Pancreas (tissue), 10 donors: Measurements from ENCODE around the gene ITPR1. TPM values are rescaled to one million over a fixed set of nuclear protein-coding genes. Genes with fewer than 3 reads are reported as not detected.

Source experiments
- ATAC-seq, 4 donors: fragments of 200-7000 bp; cut with Tn5 transposase; one replicate each; pipeline versions ENCODE4 v1.8.0 to v1.9.1; 2020; ENCODE audit warnings: mild to moderate bottlenecking in 4 of 4, moderate library complexity in 4 of 4
- DNase-seq, 6 donors: peaks; one replicate each; pipeline ENCODE4 v3.0.0-alpha.2; 2020
- FAIRE-seq: peaks from 2 replicates; lab custom pipeline; 2012; peaks lifted over from hg19 to GRCh38; lab: Jason Lieb, UNC
- H3K27ac ChIP-seq, 4 donors: fragments of 200-600 bp; sonication (generic); 1 replicate in 3 of 4; 2 replicates in 1 of 4; pipeline versions ENCODE4 v1.5.0 to v1.8.0; 2020
- H3K27me3 ChIP-seq, 4 donors: fragments of 200-600 bp; one replicate each; pipeline ENCODE4 v1.8.0; 2021
- H3K36me3 ChIP-seq, 3 donors: fragments of 200-600 bp; sonication (generic) in 1 of 3; one replicate each; pipeline versions ENCODE4 v1.5.0 to v1.8.0; 2020 to 2021
- H3K4me1 ChIP-seq, 3 donors: fragments of 200-600 bp; one replicate each; pipeline ENCODE4 v1.8.0; 2021
- H3K4me3 ChIP-seq, 4 donors: fragments of 200-600 bp; sonication (generic) in 2 of 4; one replicate each; pipeline versions ENCODE4 v1.5.0 to v1.8.0; 2020 to 2021
- H3K9me3 ChIP-seq, 4 donors: fragments of 200-600 bp; one replicate each; pipeline ENCODE4 v1.8.0; 2021
- CTCF ChIP-seq, 4 donors: fragments of 200-600 bp; sonication (generic) in 3 of 4; IDR thresholded peaks; one replicate each; pipeline versions ENCODE4 v1.5.0 to v1.8.0; 2021; ENCODE audit warnings: antibody characterized with exemption in 4 of 4
- WGBS, 2 donors: extraction: QIAGEN DNeasy Blood & Tissue Kit; methylation state at CpG; one replicate each; pipeline ENCODE4 v1.1.7; 2013; 5-methylcytosine and 5-hydroxymethylcytosine counted together
- intact Hi-C, 3 donors: fragments of 100-400 bp; cut with DNase I; formaldehyde crosslinking; loops; one replicate each; pipeline versions ENCODE4 v1.11.1 to v1.14.2; 2022
- polyA plus RNA-seq, 2 donors: library from polyadenylated mRNA; stranded (reverse); fragments of 200-250 nt; gene quantifications; one replicate each; pipeline ENCODE4 v1.2.3, GENCODE V29; 2013
- total RNA-seq, 6 donors: library from RNA; stranded (reverse); fragmentation: NEBNext Ultra II Directional in 4 of 6; extraction: Animal tissue kit (Norgen Biotek cat#: 25700) in 4 of 6; gene quantifications; one replicate each; pipeline versions ENCODE4 v1.2.1 to v1.2.4, GENCODE V29; 2021 to 2023
- donor health status: healthy with polysubstance abuse.
- donor health status: DM: no; HTN: no; CAD: no; lungs with moderate emphysema.
- donor health status: DM: no; HTN: no; CAD: no.
- donor health status: control.
- donor health status: control.
- donor health status: Bipolar disorder and iron deficiency.
- donor health status: DM: yes; HTN: yes; CAD: no.
- donor health status: DM: no; HTN: no; CAD: no.
- donor health status: DM: no; HTN: no; CAD: no.
- donor health status: DM: yes; HTN: yes; CAD: no.

The ITPR1 gene
- total and polyA plus RNA-seq, 8 donors = 4.5 to 19.1 (median 10.1) TPM

- FAIRE-seq = no peak
- DNase-seq = no peak
Observed at GRCh38 chr3:4714045-4714444, 220.9 kb downstream of the ITPR1 start.

GRCh38 chr3:4716266-4716665, 223.1 kb downstream of the ITPR1 start:
- no peaks in the 10 kb centered on the region for H3K27me3 ChIP-seq
- intact Hi-C loops = loop anchor here in 1 of 3 donors (10.0 kb wide), 2 partner anchors 269 to 339 kb away; no protein-coding TSS in a partner anchor
- no peaks in the 10 kb centered on the region for H3K36me3 ChIP-seq
- no peak for DNase-seq
- H3K27ac ChIP-seq = no peak overlapping the region
- no peak for FAIRE-seq
- H3K9me3 ChIP-seq = no peaks in the 10 kb centered on the region
- peaks cover 36 to 41% (median 38%) of the 10 kb centered on the region in 3 donors for H3K4me1 ChIP-seq
- TF ChIP-seq CTCF (IDR thresholded peaks at IDR 0.05) = no peak
- ATAC-seq = no peak
- H3K4me3 ChIP-seq = no peak overlapping the region
- 33 to 40% methylated on average over 1 of the region's 1 CpG for WGBS, 2 donors

More at GRCh38 chr3:4714045-4714444, 220.9 kb downstream of the ITPR1 start:
- intact Hi-C loops = loop anchor here in 2 of 3 donors (5.0 to 10.0 kb wide), 3 partner anchors 271 to 343 kb away; no protein-coding TSS in a partner anchor
- Histone ChIP-seq H3K4me1 (peaks cover 14 to 20% (median 18%) of the 10 kb centered on the region in 3 donors), H3K36me3 (no peaks in the 10 kb centered on the region), H3K27ac (no peak overlapping the region), H3K27me3 (no peaks in the 10 kb centered on the region), H3K9me3 (no peaks in the 10 kb centered on the region), H3K4me3 (no peak overlapping the region)
- 86% methylated on average over 7 of the region's 7 CpGs for WGBS, 2 donors
- ATAC-seq = no peak
- TF ChIP-seq CTCF (IDR thresholded peaks at IDR 0.05) = no peak

- Histone ChIP-seq H3K9me3 (no peaks in the 10 kb centered on the region), H3K27me3 (no peaks in the 10 kb centered on the region), H3K4me1 (peaks cover 40 to 42% (median 42%) of the 10 kb centered on the region in 3 donors), H3K27ac (no peak overlapping the region), H3K4me3 (no peak overlapping the region), H3K36me3 (no peaks in the 10 kb centered on the region)
- FAIRE-seq (no peak), DNase-seq (no peak), ATAC-seq (no peak)
- WGBS, 2 donors = 77 to 79% methylated on average over 14 of the region's 14 CpGs
- no peak for TF ChIP-seq CTCF (IDR thresholded peaks at IDR 0.05)
- intact Hi-C loops = loop anchor here in 1 of 3 donors (10.0 kb wide), 2 partner anchors 268 to 338 kb away; no protein-coding TSS in a partner anchor
Observed at GRCh38 chr3:4716706-4717362, 223.7 kb downstream of the ITPR1 start.

GRCh38 chr3:4717363-4717740, 224.2 kb downstream of the ITPR1 start:
- no peaks in the 10 kb centered on the region for H3K9me3 ChIP-seq
- DNase-seq = no peak
- no peak for FAIRE-seq
- H3K4me1 ChIP-seq = peaks cover 44 to 47% (median 45%) of the 10 kb centered on the region in 3 donors
- ATAC-seq = no peak
- no peak overlapping the region for H3K27ac ChIP-seq
- H3K4me3 ChIP-seq = no peak overlapping the region
- 60 to 62% methylated on average over 5 of the region's 5 CpGs for WGBS, 2 donors
- no peaks in the 10 kb centered on the region for H3K36me3 ChIP-seq
- no peak for TF ChIP-seq CTCF (IDR thresholded peaks at IDR 0.05)
- H3K27me3 ChIP-seq = no peaks in the 10 kb centered on the region
- intact Hi-C loops = loop anchor here in 1 of 3 donors (10.0 kb wide), 2 partner anchors 267 to 337 kb away; no protein-coding TSS in a partner anchor
